LNCAP (cell line): Measurements from ENCODE around the gene XPR1.

Experiments
- CTCF ChIP-seq: fragments of 450-650 bp; IDR thresholded peaks from 2 replicates; pipeline ENCODE4 v1.5.1; 2017; ENCODE audit warnings: mild to moderate bottlenecking

Gene XPR1

DNA sequence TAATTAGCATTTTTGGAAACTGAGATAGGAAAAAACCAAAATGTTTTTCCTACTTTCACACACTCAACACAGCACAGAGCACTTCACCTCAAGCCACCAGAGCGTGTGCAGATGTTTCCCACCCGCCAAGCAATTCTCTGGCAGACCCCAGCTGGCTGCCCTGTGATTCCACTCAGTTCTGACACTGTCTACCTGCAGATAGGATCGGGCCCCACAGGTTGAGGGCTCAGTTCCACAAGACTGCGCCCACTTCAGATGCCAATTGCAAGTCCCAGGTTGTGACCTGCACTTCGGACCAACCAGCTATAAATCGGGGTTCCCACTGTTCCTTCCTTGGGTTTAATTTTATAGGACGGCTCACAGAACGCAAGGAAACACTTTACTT is 290.8 kb downstream of the XPR1 start:
- no peak for TF ChIP-seq CTCF

GRCh38 chr1:180923021-180923841 is 291.4 kb downstream of the XPR1 start:
- no peak for TF ChIP-seq CTCF

- TF ChIP-seq CTCF = no peak
These were observed 292.1 kb downstream of the XPR1 start for GRCh38 chr1:180923887-180924286.

DNA sequence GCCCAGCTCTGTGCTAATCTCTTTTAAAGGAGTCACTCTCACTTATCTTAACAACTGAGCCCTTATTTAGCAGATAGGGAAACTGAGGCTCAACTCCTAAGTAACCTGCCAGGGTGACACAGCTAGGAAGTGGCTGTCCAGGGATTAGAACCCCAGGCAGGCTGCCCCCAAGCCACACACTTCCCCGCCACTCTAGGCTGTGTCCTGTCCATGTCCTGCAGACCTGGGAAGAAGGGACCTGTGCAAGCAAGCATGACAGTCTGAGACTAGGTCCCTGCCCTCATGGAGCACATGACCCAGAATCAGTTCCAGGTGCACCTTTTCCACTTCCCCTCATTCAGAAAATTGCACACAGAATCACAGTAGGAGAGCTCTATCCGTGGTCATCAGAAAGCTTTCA is 293.1 kb downstream of the XPR1 start:
- no peak for TF ChIP-seq CTCF

DNA sequence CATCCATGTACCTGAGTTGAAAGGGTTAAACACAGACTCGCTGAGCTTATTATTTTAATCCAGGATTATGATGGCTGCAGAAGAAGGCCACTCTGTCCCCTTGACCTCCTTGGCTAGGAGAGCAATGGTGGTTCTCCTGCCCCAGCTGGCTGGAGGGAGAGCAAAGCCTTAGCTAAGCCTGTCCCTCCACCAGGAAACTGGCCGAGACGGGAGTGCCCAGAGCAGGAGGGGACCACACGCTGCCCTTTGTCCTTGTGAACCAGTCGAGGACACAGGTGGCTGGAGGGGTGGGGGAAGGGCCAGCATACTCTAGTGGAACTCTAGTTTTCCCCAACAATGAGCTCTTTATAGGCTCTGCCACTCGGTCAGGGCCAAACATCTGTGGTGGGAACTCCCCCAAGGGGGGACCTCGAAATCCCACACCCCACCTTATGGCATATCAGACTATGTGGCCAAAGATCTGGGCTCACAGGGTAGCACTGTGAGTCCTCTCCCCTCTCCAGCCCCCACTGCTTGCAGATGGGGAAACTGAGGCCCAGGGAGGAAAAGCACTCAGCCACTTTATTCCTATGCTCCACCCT is 293.7 kb downstream of the XPR1 start:
- TF ChIP-seq CTCF = no peak

DNA sequence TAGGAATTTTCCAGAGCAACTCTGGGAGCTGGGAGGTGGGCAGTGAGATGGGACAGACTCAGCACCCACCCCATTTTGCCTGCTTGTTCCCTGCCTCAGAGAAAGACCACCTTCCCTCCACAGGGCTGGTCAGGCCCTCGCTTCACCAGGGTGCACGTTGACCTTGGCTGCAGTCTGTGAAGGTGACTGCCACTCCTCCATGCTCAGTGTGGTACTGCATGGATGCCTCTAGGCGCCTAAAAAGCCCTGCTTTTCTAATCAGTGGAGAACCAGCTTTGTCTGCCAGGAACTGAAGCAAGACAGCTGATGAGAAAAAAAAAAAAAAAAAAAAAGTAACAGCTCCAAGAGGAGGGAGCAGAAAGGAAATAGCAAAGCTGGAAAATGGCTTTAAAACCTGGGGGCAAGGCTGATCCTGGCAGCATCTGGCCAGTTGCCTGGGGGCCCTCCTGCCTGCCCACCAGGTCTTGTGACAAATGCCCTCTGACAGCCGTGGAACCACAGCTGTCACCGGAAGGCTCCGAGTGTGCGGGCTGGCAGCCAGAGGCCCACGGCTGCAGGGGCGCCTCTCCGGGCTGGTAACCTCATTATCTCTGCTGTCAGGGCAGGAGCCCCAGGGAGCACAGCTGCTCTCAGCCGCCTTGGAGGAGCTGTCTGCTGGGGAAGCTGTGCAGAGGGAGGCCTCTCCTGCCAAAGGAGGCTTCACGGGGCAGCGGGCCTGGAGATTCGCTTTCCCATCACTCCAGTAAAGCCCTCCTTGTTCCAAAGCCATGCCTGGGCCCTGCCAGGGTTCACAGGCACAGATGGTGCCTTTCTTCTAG is 294.6 kb downstream of the XPR1 start:
- no peak for TF ChIP-seq CTCF

DNA sequence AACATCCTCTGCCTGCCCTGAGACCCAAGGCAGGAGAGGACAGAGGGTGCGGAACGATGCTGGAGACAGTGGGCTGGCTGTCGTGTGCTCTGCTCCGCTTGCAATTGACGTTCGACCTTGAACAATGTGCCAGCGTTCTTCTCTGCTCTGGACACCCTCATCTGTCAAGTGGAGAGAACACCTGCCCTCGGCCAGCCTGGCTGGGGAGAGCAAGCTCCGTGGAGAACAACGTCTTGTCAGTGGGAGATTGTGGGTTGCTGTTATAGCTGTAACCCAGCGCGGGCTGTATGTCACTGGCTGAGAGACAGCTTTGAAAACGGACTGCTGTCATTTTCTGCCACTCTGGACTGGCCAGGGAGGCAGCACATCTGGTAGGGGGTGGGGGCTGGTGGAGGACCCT is 295.5 kb downstream of the XPR1 start:
- TF ChIP-seq CTCF = no peak
